HEK293 (cell line): ENCODE measurements around the gene NCKAP5.

Experiments used
- CTCF ChIA-PET: fragments of 350-600 bp; formaldehyde crosslinking; extraction: SDS; loops from one replicate; lab custom pipeline; 2021; ENCODE audit warnings: antibody characterized with exemption; lab: Yijun Ruan, JAX
- POLR2A ChIA-PET: fragments of 300-600 bp; formaldehyde crosslinking; extraction: SDS; loops from one replicate; lab custom pipeline; 2020; ENCODE audit warnings: antibody characterized with exemption, inconsistent platforms; lab: Yijun Ruan, JAX
- H3K27ac ChIP-seq: fragments of 200-500 bp; sonication (Bioruptor generic); 2 replicates; pipeline ENCODE4 v1.5.1; 2014; ENCODE audit warnings: low read depth, low read length, control low read depth, inconsistent platforms; ENCODE audit errors: extremely low read depth
- H3K36me3 ChIP-seq, 2 experiments: fragments of 200-500 bp in 1 of 2; sonication (Bioruptor generic) in 1 of 2; 1 replicate in 1 of 2; 2 replicates in 1 of 2; pipeline ENCODE4 v1.5.1; 2014 to 2017; ENCODE audit warnings: inconsistent platforms in 2 of 2, low read length in 2 of 2; ENCODE audit not compliant: control insufficient read depth in 2 of 2, insufficient read depth in 1 of 2
- H3K4me1 ChIP-seq: fragments of 200-500 bp; sonication (Bioruptor generic); 2 replicates; pipeline ENCODE4 v1.5.1; 2014; ENCODE audit warnings: mild to moderate bottlenecking, low read length, inconsistent platforms; ENCODE audit not compliant: control insufficient read depth, insufficient read depth
- H3K4me3 ChIP-seq: 2 replicates; pipeline ENCODE4 v1.5.1; 2011; ENCODE audit warnings: low read depth, mild to moderate bottlenecking, control low read depth, low read length, moderate library complexity
- H3K9me3 ChIP-seq: fragments of 200-500 bp; sonication (Bioruptor generic); 2 replicates; pipeline ENCODE4 v1.5.1; 2014; ENCODE audit warnings: low read depth, low read length, inconsistent platforms; ENCODE audit not compliant: control insufficient read depth, insufficient read depth
- AEBP2 ChIP-seq: fragments of 450-650 bp; formaldehyde crosslinking; IDR thresholded peaks from 2 replicates; pipeline ENCODE4 v1.5.1; 2016; ENCODE audit warnings: missing biosample characterization, missing genetic modification characterization, borderline replicate concordance
- ATF2 ChIP-seq: fragments of 450-650 bp; formaldehyde crosslinking; IDR thresholded peaks from 2 replicates; pipeline ENCODE4 v1.5.1; 2016; ENCODE audit warnings: missing biosample characterization, missing genetic modification characterization, low read depth
- EGR2 ChIP-seq: fragments of 450-650 bp; formaldehyde crosslinking; IDR thresholded peaks from 2 replicates; pipeline ENCODE4 v1.5.1; 2016; ENCODE audit warnings: low read depth, missing biosample characterization, missing genetic modification characterization
- ELK4 ChIP-seq: IDR thresholded peaks from 2 replicates; pipeline ENCODE4 v1.6.1; 2011; ENCODE audit warnings: mild to moderate bottlenecking, low read depth, low read length, borderline replicate concordance
- GLIS2 ChIP-seq: fragments of 450-650 bp; formaldehyde crosslinking; IDR thresholded peaks from 2 replicates; pipeline ENCODE4 v1.5.1; 2016; ENCODE audit warnings: missing biosample characterization, missing genetic modification characterization
- OVOL3 ChIP-seq: fragments of 450-650 bp; formaldehyde crosslinking; IDR thresholded peaks from 2 replicates; pipeline ENCODE4 v1.5.1; 2016; ENCODE audit warnings: missing biosample characterization, missing genetic modification characterization
- PRDM1 ChIP-seq: fragments of 450-650 bp; formaldehyde crosslinking; IDR thresholded peaks from 2 replicates; pipeline ENCODE4; 2016; ENCODE audit warnings: missing biosample characterization, missing genetic modification characterization
- SP2 ChIP-seq: fragments of 450-650 bp; formaldehyde crosslinking; IDR thresholded peaks from 2 replicates; pipeline ENCODE4 v1.5.1; 2016; ENCODE audit warnings: missing biosample characterization, missing genetic modification characterization
- TCF7L2 ChIP-seq: IDR thresholded peaks from 2 replicates; pipeline ENCODE4 v1.6.1; 2011; ENCODE audit warnings: low read depth, mild to moderate bottlenecking, inconsistent platforms, low read length, moderate library complexity, borderline replicate concordance
- TRIM28 ChIP-seq: IDR thresholded peaks from 2 replicates; pipeline ENCODE4 v1.6.1; 2011; ENCODE audit warnings: low read length, control low read depth, borderline replicate concordance
- ZBTB17 ChIP-seq: fragments of 450-650 bp; formaldehyde crosslinking; IDR thresholded peaks from 2 replicates; pipeline ENCODE4 v1.5.1; 2016; ENCODE audit warnings: missing biosample characterization, missing genetic modification characterization
- ZEB2 ChIP-seq: fragments of 450-650 bp; formaldehyde crosslinking; IDR thresholded peaks from 2 replicates; pipeline ENCODE4 v1.5.1; 2016; ENCODE audit warnings: missing biosample characterization, missing genetic modification characterization
- ZNF114 ChIP-seq: fragments of 450-650 bp; formaldehyde crosslinking; IDR thresholded peaks from 2 replicates; pipeline ENCODE4 v1.5.0; 2017; ENCODE audit warnings: missing biosample characterization, missing genetic modification characterization
- ZNF133 ChIP-seq: fragments of 450-650 bp; formaldehyde crosslinking; IDR thresholded peaks from 2 replicates; pipeline ENCODE4 v1.5.1; 2016; ENCODE audit warnings: missing biosample characterization, missing genetic modification characterization
- ZNF221 ChIP-seq: fragments of 450-650 bp; formaldehyde crosslinking; IDR thresholded peaks from 2 replicates; pipeline ENCODE4 v1.5.1; 2017; ENCODE audit warnings: missing biosample characterization, missing genetic modification characterization, borderline replicate concordance
- ZNF302 ChIP-seq: fragments of 450-650 bp; formaldehyde crosslinking; IDR thresholded peaks from 2 replicates; pipeline ENCODE4 v1.5.1; 2016; ENCODE audit warnings: missing biosample characterization, missing genetic modification characterization, low read depth
- ZNF311 ChIP-seq: fragments of 450-650 bp; formaldehyde crosslinking; IDR thresholded peaks from 2 replicates; pipeline ENCODE4 v1.5.1; 2017; ENCODE audit warnings: missing biosample characterization, missing genetic modification characterization, borderline replicate concordance
- ZNF350 ChIP-seq: fragments of 450-650 bp; formaldehyde crosslinking; IDR thresholded peaks from 2 replicates; pipeline ENCODE4 v1.5.0; 2017; ENCODE audit warnings: missing biosample characterization, mild to moderate bottlenecking, missing genetic modification characterization
- ZNF404 ChIP-seq: fragments of 450-650 bp; formaldehyde crosslinking; IDR thresholded peaks from 2 replicates; pipeline ENCODE4 v1.5.1; 2017; ENCODE audit warnings: missing biosample characterization, missing genetic modification characterization
- ZNF48 ChIP-seq: fragments of 450-650 bp; formaldehyde crosslinking; IDR thresholded peaks from 2 replicates; pipeline ENCODE4 v1.5.1; 2016; ENCODE audit warnings: missing biosample characterization, missing genetic modification characterization
- ZNF488 ChIP-seq: fragments of 450-650 bp; formaldehyde crosslinking; IDR thresholded peaks from 2 replicates; pipeline ENCODE4 v1.5.1; 2016; ENCODE audit warnings: missing biosample characterization, missing genetic modification characterization
- ZNF530 ChIP-seq: fragments of 450-650 bp; formaldehyde crosslinking; IDR thresholded peaks from 2 replicates; pipeline ENCODE4 v1.5.1; 2016; ENCODE audit warnings: low read depth, missing biosample characterization, missing genetic modification characterization
- ZNF558 ChIP-seq: fragments of 450-650 bp; formaldehyde crosslinking; IDR thresholded peaks from 2 replicates; pipeline ENCODE4 v1.5.1; 2016; ENCODE audit warnings: missing biosample characterization, missing genetic modification characterization
- ZNF768 ChIP-seq: fragments of 450-650 bp; formaldehyde crosslinking; IDR thresholded peaks from 2 replicates; pipeline ENCODE4 v1.5.1; 2018; ENCODE audit warnings: missing biosample characterization, mild to moderate bottlenecking, missing genetic modification characterization
- ZNF776 ChIP-seq: fragments of 450-650 bp; formaldehyde crosslinking; IDR thresholded peaks from 2 replicates; pipeline ENCODE4 v1.5.0; 2017; ENCODE audit warnings: missing biosample characterization, missing genetic modification characterization, borderline replicate concordance
- ZSCAN4 ChIP-seq: fragments of 450-650 bp; formaldehyde crosslinking; IDR thresholded peaks from 2 replicates; pipeline ENCODE4 v1.5.1; 2017; ENCODE audit warnings: missing biosample characterization, missing genetic modification characterization
- ZSCAN5A ChIP-seq: fragments of 450-650 bp; formaldehyde crosslinking; IDR thresholded peaks from 2 replicates; pipeline ENCODE4 v1.5.1; 2016; ENCODE audit warnings: missing biosample characterization, missing genetic modification characterization

Gene NCKAP5

GRCh38 chr2:133552821-133553220 lies 15.4 kb downstream of the NCKAP5 start:
- H3K9me3 ChIP-seq = no peaks in the 10 kb centered on the region
- TF ChIP-seq ZNF114 (tag by site-specific recombination) (no peak), ZNF776 (no peak), ZSCAN4 (tag by site-specific recombination) (no peak), ZNF404 (tag by site-specific recombination) (no peak), EGR2 (tag by site-specific recombination) (no peak), ZBTB17 (tag by site-specific recombination) (no peak), PRDM1 (no peak), ZNF221 (no peak), ZNF48 (tag by site-specific recombination) (no peak), ZSCAN5A (no peak)
- TF ChIP-seq, all 188 proteins: peak for 0
- Histone ChIP-seq H3K4me3 (no peak overlapping the region), H3K36me3 (no peaks in the 10 kb centered on the region), H3K27ac (no peak overlapping the region), H3K4me1 (no peaks in the 10 kb centered on the region)
- ChIA-PET POLR2A (no interaction called here), CTCF (no interaction called here)

GRCh38 chr2:133541797-133542196 lies 26.5 kb downstream of the NCKAP5 start:
- ChIA-PET POLR2A (no interaction called here), CTCF (interaction anchor here (0.7 kb wide), 1 partner anchor 398 kb away, joined by 3 read pairs; no protein-coding TSS in a partner anchor)
- TF ChIP-seq ELK4 = no peak
- no peak for TF ChIP-seq ZNF558 (tag by site-specific recombination)
- TF ChIP-seq ZNF530 (tag by site-specific recombination) = no peak

GRCh38 chr2:133541376-133541775 lies 26.9 kb downstream of the NCKAP5 start:
- ChIA-PET CTCF (interaction anchor here (0.7 kb wide), 1 partner anchor 398 kb away, joined by 3 read pairs; no protein-coding TSS in a partner anchor), POLR2A (no interaction called here)
- H3K36me3 ChIP-seq = no peaks in the 10 kb centered on the region
- H3K9me3 ChIP-seq = no peaks in the 10 kb centered on the region
- no peak overlapping the region for H3K27ac ChIP-seq
- H3K4me1 ChIP-seq = no peaks in the 10 kb centered on the region
- no peak overlapping the region for H3K4me3 ChIP-seq
- TF ChIP-seq ZNF488 (tag by site-specific recombination) (no peak), ATF2 (tag by site-specific recombination) (no peak), OVOL3 (tag by site-specific recombination) (no peak), GLIS2 (tag by site-specific recombination) (no peak), ZEB2 (no peak), ZNF311 (tag by site-specific recombination) (no peak), TRIM28 (no peak), TCF7L2 (no peak), ZNF350 (tag by site-specific recombination) (no peak), ZNF302 (tag by site-specific recombination) (no peak), ZNF133 (tag by site-specific recombination) (no peak), SP2 (tag by site-specific recombination) (no peak), ZNF768 (no peak), AEBP2 (tag by site-specific recombination) (no peak)

More at GRCh38 chr2:133541797-133542196, 26.5 kb downstream of the NCKAP5 start:
- Histone ChIP-seq H3K27ac (no peak overlapping the region), H3K4me3 (no peak overlapping the region), H3K9me3 (no peaks in the 10 kb centered on the region), H3K36me3 (no peaks in the 10 kb centered on the region), H3K4me1 (no peaks in the 10 kb centered on the region)
